GM12891 (cell line): ENCODE results near the gene HMGN2.

ENCODE experiments used
- POLR2A ChIP-seq: IDR thresholded peaks from 2 replicates; pipeline ENCODE4 v1.6.1; 2011; ENCODE audit warnings: low read depth, low read length, control low read depth
- POLR2AphosphoS5 ChIP-seq: IDR thresholded peaks from 2 replicates; pipeline ENCODE4 v1.6.1; 2011; ENCODE audit warnings: low read depth, low read length, control low read depth
- TAF1 ChIP-seq: IDR thresholded peaks from 2 replicates; pipeline ENCODE4 v1.6.1; 2011; ENCODE audit warnings: low read depth, low read length, control low read depth

- TF ChIP-seq POLR2A, result no peak
- TF ChIP-seq POLR2AphosphoS5, result no peak
- no peak for TF ChIP-seq TAF1
These were observed 46.1 kb downstream of the HMGN2 start for GRCh38 chr1:26518355-26518754.
